ENCODE results near the gene TEX22.

TEX22 gene

GRCh38 chr14:105456736-105457617 is 58.6 kb downstream of the TEX22 start:
- DNase-seq (ENCODE audit: low spot score): no peak

GRCh38 chr14:105458010-105458409 is 59.7 kb downstream of the TEX22 start:
- DNase-seq (ENCODE audit: low spot score): no peak

DNA sequence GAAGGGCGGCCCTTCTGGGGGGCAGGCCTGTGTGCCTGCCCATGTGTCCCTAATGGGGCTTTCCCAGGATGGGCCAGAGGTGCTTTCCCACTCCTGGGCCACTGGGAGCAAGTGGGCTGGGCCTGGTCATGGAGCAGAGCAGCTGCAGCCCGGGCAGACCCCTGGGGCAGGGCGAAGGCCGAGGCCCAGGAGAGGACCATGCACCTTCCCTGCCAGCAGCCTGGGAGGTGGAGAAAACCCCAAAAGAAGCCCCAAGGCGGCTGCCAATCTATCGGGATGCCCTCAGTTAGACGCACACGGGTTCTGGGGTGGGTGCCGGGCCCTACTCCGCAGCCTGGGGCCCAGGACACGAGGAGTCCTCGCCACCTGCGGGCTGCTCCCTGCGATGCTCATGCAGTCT is 60.2 kb downstream of the TEX22 start:
- DNase-seq (ENCODE audit: low spot score): no peak

- no peak for DNase-seq (ENCODE audit: low spot score)
These were observed 61.8 kb downstream of the TEX22 start for GRCh38 chr14:105460116-105460515.

DNA sequence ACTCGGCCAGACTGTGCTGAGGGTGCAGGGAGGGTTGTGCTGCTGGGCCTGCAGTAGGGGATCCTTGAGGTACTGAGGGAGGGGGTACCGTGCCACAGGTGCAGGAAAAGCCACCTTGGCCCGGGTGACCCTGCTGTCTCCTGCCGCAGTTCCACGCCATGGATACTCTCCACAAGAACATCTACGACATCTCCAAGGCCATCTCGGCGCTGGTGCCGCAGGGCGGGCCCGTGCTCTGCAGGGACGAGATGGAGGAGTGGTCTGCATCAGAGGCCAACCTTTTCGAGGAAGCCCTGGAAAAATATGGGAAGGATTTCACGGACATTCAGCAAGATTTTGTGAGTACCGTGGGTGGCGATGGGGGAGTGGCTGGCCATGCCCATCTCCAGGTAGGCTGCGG is 62.3 kb downstream of the TEX22 start:
- DNase-seq (ENCODE audit: low spot score): no peak

GRCh38 chr14:105461903-105462302 is 63.6 kb downstream of the TEX22 start:
- no peak for DNase-seq (ENCODE audit: low spot score)
